SU-DHL-6 (cell line): ENCODE data around the gene DNAH11.

Source experiments
- H2AFZ ChIP-seq: fragments of 200-600 bp; sonication (generic); 2 replicates; pipeline ENCODE4 v1.6.1; 2014; ENCODE audit warnings: low read depth, mild to moderate bottlenecking, moderate library complexity, mixed read lengths, antibody characterized with exemption, low read length; ENCODE audit not compliant: severe bottlenecking
- H3F3A ChIP-seq: fragments of 200-600 bp; shearing (Covaris generic); 2 replicates; pipeline ENCODE4 v1.6.0; 2016; ENCODE audit warnings: antibody characterized with exemption, mild to moderate bottlenecking; ENCODE audit not compliant: insufficient read depth
- H3K27ac ChIP-seq: fragments of 200-600 bp; sonication (generic); 2 replicates; pipeline ENCODE4 v1.5.1; 2016; ENCODE audit warnings: low read depth, mild to moderate bottlenecking, low read length, moderate library complexity, mixed read lengths
- H3K27me3 ChIP-seq: fragments of 200-600 bp; sonication (generic), shearing (Covaris generic); 2 replicates; pipeline ENCODE4 v1.6.0; 2014; ENCODE audit warnings: mild to moderate bottlenecking, low read length
- H3K36me3 ChIP-seq: fragments of 200-600 bp; sonication (generic); 2 replicates; pipeline ENCODE4 v1.6.1; 2014; ENCODE audit warnings: mild to moderate bottlenecking, low read length, mixed read lengths
- H3K4me2 ChIP-seq: fragments of 300-600, 200-600 bp; shearing (Covaris generic), sonication (generic); 2 replicates; pipeline ENCODE4 v1.6.0; 2014; ENCODE audit warnings: low read length, low read depth, mild to moderate bottlenecking; ENCODE audit not compliant: poor library complexity, severe bottlenecking
- H3K4me3 ChIP-seq: fragments of 200-600 bp; sonication (generic); 2 replicates; pipeline ENCODE4 v1.5.1; 2014; ENCODE audit warnings: antibody characterized with exemption, low read length, mild to moderate bottlenecking, mixed read lengths; ENCODE audit not compliant: insufficient read depth, poor library complexity, severe bottlenecking
- H3K79me2 ChIP-seq: fragments of 200-600 bp; sonication (generic); 2 replicates; pipeline ENCODE4 v1.6.1; 2014; ENCODE audit warnings: mild to moderate bottlenecking, low read length, moderate library complexity; ENCODE audit not compliant: insufficient read depth
- H3K9ac ChIP-seq: fragments of 200-600 bp; sonication (generic); 2 replicates; pipeline ENCODE4 v1.7.0; 2014; ENCODE audit warnings: mild to moderate bottlenecking, low read length
- H3K9me2 ChIP-seq: fragments of 200-600 bp; sonication (generic); replicated peaks from 2 replicates; pipeline ENCODE4 v1.6.1; 2014; ENCODE audit warnings: low read length; ENCODE audit not compliant: insufficient read depth
- H3K9me3 ChIP-seq: fragments of 200-600 bp; sonication (generic); 2 replicates; pipeline ENCODE4 v1.6.1; 2014; ENCODE audit warnings: low read length, mixed read lengths; ENCODE audit not compliant: insufficient read depth
- H4K20me1 ChIP-seq: fragments of 200-600 bp; sonication (generic); 2 replicates; pipeline ENCODE4 v1.6.1; 2014; ENCODE audit warnings: low read depth, mild to moderate bottlenecking, antibody characterized with exemption, low read length, moderate library complexity, mixed read lengths
- EZH2phosphoT487 ChIP-seq: fragments of 200-600 bp; sonication (generic), shearing (Covaris generic); conservative IDR thresholded peaks from 2 replicates; pipeline ENCODE4 v1.6.1; 2018; ENCODE audit warnings: mild to moderate bottlenecking, antibody characterized with exemption, low read length, moderate library complexity, mixed read lengths
- TF ChIP-seq, protein P1 (sequence below): fragments of 200-600 bp; sonication (generic); IDR thresholded peaks from one replicate; pipeline ENCODE4 v1.5.1; 2017; ENCODE audit warnings: antibody characterized with exemption, mild to moderate bottlenecking, low read length, moderate library complexity; ENCODE audit not compliant: insufficient read depth, poor library complexity, severe bottlenecking

DNAH11 gene

DNA sequence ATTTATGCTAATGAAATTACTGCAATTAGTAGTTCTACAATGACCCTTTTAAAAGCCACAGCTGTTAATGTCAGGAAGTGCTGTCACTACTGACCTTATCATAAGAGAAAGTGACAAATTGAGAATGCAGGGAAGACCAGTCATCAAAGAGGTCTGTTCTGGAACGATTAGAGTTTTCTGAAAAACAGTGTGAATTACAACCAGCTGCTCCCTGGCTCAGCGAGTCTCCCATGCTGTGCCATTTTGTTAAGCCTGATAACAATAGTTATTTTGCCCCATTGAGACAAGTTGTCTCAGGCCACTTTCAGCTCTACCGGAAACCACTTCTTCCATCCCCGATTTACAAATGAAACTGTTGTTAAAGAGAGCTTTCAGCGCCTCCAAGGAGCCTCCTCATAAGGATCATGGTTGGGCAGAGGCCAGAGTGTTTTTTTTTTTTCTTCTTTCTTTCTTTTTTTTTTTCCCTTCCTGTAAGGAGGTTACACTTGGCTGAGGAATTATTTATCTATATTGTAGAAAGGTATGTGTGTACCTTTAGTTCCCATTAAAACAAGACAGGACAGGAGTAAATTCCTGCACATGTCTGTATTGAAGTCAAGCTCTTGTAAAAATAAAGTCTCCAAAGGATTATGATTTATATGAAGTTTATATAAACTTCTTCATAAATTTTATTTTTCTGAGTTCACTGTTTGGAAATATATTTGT is 229.2 kb downstream of the DNAH11 start:
- Histone ChIP-seq H3K79me2 (no peaks in the 10 kb centered on the region), H3K27ac (no peak overlapping the region), H3K9ac (no peak overlapping the region), H3K36me3 (no peaks in the 10 kb centered on the region), H3K4me3 (no peak overlapping the region), H3K9me2 (no peaks in the 10 kb centered on the region), H3F3A (no peaks in the 10 kb centered on the region), H3K9me3 (no peaks in the 10 kb centered on the region), H4K20me1 (no peaks in the 10 kb centered on the region), H3K4me2 (no peak overlapping the region), H2AFZ (no peak overlapping the region), H3K27me3 (no peaks in the 10 kb centered on the region)
- no peak for TF ChIP-seq EZH2phosphoT487
- TF ChIP-seq, protein P1, sequence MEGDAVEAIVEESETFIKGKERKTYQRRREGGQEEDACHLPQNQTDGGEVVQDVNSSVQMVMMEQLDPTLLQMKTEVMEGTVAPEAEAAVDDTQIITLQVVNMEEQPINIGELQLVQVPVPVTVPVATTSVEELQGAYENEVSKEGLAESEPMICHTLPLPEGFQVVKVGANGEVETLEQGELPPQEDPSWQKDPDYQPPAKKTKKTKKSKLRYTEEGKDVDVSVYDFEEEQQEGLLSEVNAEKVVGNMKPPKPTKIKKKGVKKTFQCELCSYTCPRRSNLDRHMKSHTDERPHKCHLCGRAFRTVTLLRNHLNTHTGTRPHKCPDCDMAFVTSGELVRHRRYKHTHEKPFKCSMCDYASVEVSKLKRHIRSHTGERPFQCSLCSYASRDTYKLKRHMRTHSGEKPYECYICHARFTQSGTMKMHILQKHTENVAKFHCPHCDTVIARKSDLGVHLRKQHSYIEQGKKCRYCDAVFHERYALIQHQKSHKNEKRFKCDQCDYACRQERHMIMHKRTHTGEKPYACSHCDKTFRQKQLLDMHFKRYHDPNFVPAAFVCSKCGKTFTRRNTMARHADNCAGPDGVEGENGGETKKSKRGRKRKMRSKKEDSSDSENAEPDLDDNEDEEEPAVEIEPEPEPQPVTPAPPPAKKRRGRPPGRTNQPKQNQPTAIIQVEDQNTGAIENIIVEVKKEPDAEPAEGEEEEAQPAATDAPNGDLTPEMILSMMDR, result no peak

DNA sequence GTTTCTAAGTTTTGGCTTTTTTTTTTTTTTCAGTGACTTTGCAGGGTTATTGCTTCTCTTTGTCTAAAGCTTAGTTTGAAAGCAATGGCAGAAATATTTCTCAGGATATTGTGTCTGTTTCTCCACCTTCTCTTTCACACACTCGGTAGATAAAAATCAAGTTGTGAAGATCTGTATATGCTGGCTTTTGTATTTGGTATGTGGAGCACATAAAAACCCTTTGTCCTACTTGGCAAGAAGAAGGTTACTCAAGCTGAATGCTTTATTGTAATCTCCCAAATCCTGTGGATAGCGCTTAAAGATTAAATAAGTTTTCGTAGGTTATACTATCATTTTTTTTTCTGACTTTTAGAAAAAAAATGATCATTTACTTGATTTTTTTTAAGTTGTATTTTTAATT is 230.5 kb downstream of the DNAH11 start:
- H3K79me2 ChIP-seq, result no peaks in the 10 kb centered on the region
- H2AFZ ChIP-seq, result no peak overlapping the region
- no peaks in the 10 kb centered on the region for H4K20me1 ChIP-seq
- H3K36me3 ChIP-seq, result no peaks in the 10 kb centered on the region
- no peak overlapping the region for H3K4me3 ChIP-seq
- no peaks in the 10 kb centered on the region for H3K27me3 ChIP-seq
- H3K9me2 ChIP-seq, result no peaks in the 10 kb centered on the region
- H3K9me3 ChIP-seq, result no peaks in the 10 kb centered on the region
- no peak overlapping the region for H3K27ac ChIP-seq
- TF ChIP-seq, protein P1, result no peak
- no peak for TF ChIP-seq EZH2phosphoT487
- no peak overlapping the region for H3K9ac ChIP-seq
- H3F3A ChIP-seq, result no peaks in the 10 kb centered on the region
- H3K4me2 ChIP-seq, result no peak overlapping the region

DNA sequence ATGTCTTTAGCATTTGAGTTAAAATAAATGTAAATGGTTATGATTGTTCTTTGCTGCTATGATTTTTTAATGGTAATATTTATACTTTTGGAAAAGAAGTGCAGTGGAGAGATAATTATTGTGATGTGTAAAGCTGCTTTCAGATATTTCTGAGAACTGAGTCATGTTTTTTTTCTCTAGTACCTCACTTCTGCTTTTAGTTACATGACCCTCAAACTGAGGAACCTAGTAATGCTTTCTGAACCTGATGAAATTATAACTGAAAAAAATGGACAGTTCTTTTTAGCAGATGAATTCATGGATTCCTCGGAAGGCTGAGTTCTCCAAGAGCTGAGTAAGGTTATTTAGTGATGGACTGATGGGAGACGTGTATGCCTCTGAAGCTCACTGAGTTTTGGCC is 235.1 kb downstream of the DNAH11 start:
- Histone ChIP-seq H3K4me2 (no peak overlapping the region), H3K36me3 (no peaks in the 10 kb centered on the region), H3K9me3 (no peaks in the 10 kb centered on the region), H3K9ac (no peak overlapping the region), H2AFZ (no peak overlapping the region), H4K20me1 (no peaks in the 10 kb centered on the region), H3K4me3 (no peak overlapping the region), H3K9me2 (no peaks in the 10 kb centered on the region), H3K79me2 (no peaks in the 10 kb centered on the region), H3F3A (no peaks in the 10 kb centered on the region), H3K27ac (no peak overlapping the region), H3K27me3 (no peaks in the 10 kb centered on the region)
- TF ChIP-seq EZH2phosphoT487, result no peak
- TF ChIP-seq, protein P1, result no peak
